Urinary bladder (tissue), 4 donors: ENCODE measurements around the gene SP140. TPM values are rescaled to one million over a fixed set of nuclear protein-coding genes. Genes with fewer than 3 reads are reported as not detected.
A peak's percentile ranks its signal among the peaks of the same experiment; 100 is the strongest.
"Not testable (repeated sequence)": the region's sequence is repeated elsewhere in the genome, so short reads cannot be mapped to it uniquely, and the experiment has no call there.

Experiments used
- DNase-seq: peaks from one replicate; pipeline ENCODE4 v3.0.0-alpha.2; 2015; ENCODE audit errors: extremely low spot score
- H3K27ac ChIP-seq: one replicate; pipeline ENCODE4 v1.5.1; 2013; ENCODE audit warnings: low read depth, mild to moderate bottlenecking, moderate library complexity
- H3K36me3 ChIP-seq: one replicate; pipeline ENCODE4 v1.6.1; 2013; ENCODE audit warnings: mild to moderate bottlenecking, moderate library complexity; ENCODE audit not compliant: insufficient read depth
- H3K4me1 ChIP-seq: one replicate; pipeline ENCODE4 v1.6.1; 2013; ENCODE audit warnings: mild to moderate bottlenecking, moderate library complexity; ENCODE audit not compliant: insufficient read depth
- H3K4me3 ChIP-seq: one replicate; pipeline ENCODE4 v1.5.1; 2013; ENCODE audit warnings: low read depth, low read length
- WGBS: extraction: QIAGEN DNeasy Blood & Tissue Kit; methylation state at CpG from one replicate; pipeline ENCODE4 v1.1.7; 2013; 5-methylcytosine and 5-hydroxymethylcytosine counted together
- polyA plus RNA-seq: library from polyadenylated mRNA; stranded (reverse); fragments of 200-250 nt; gene quantifications from one replicate; pipeline ENCODE4 v1.2.3, GENCODE V29; 2013
- total RNA-seq: library from RNA; depleted of rRNA; stranded (reverse); fragments of >200 nt; gene quantifications from one replicate; pipeline ENCODE4 v1.2.3, GENCODE V29; 2014
- donor health status: healthy with polysubstance abuse.
- donor health status: healthy.

SP140 gene
- total and polyA plus RNA-seq, 2 donors = 1.0 to 1.8 TPM

GRCh38 chr2:230217424-230217823 lies 8.1 kb upstream of the SP140 start:
- no peak overlapping the region for H3K27ac ChIP-seq
- H3K36me3 ChIP-seq = no peaks in the 10 kb centered on the region
- WGBS = 86% methylated on average over 3 of the region's 3 CpGs
- H3K4me1 ChIP-seq = no peaks in the 10 kb centered on the region
- no peak for DNase-seq
- no peak overlapping the region for H3K4me3 ChIP-seq

GRCh38 chr2:230218421-230218820 lies 7.1 kb upstream of the SP140 start:
- Histone ChIP-seq H3K4me3 (no peak overlapping the region), H3K27ac (no peak overlapping the region), H3K4me1 (no peaks in the 10 kb centered on the region), H3K36me3 (no peaks in the 10 kb centered on the region)
- 49% methylated on average over 2 of the region's 2 CpGs for WGBS
- DNase-seq = no peak

GRCh38 chr2:230219419-230220331 lies 5.9 kb upstream of the SP140 start, which contains the start of gene SP110:
Gene SP110, minus strand, starts transcription at chr2:230219984. Its CDS starts 3,057 bp downstream, at chr2:230216927.
- H3K27ac ChIP-seq = peak within 1 kb of the TSS; percentile 69
- peak; percentile 80 for DNase-seq
- under 1% methylated on average over 19 of the region's 19 CpGs for WGBS

GRCh38 chr2:230220347-230220969 lies 5.1 kb upstream of the SP140 start:
- Histone ChIP-seq H3K4me3 (peak overlapping the region; percentile 80), H3K4me1 (no peaks in the 10 kb centered on the region), H3K27ac (peak overlapping the region; percentile 69), H3K36me3 (no peaks in the 10 kb centered on the region)
- no peak for DNase-seq
- 96% methylated on average over 1 of the region's 1 CpG for WGBS

More at GRCh38 chr2:230219419-230220331, 5.9 kb upstream of the SP140 start, which contains the start of gene SP110:
- Histone ChIP-seq H3K4me3 (peak within 1 kb of the TSS; percentile 80), H3K36me3 (no peaks in the 10 kb centered on the region), H3K4me1 (no peaks in the 10 kb centered on the region)

GRCh38 chr2:230221493-230221892 lies 4.0 kb upstream of the SP140 start:
- DNase-seq = no peak
- H3K36me3 ChIP-seq = no peaks in the 10 kb centered on the region
- WGBS = 97% methylated on average over 4 of the region's 4 CpGs
- no peak overlapping the region for H3K27ac ChIP-seq
- no peak overlapping the region for H3K4me3 ChIP-seq
- H3K4me1 ChIP-seq = no peaks in the 10 kb centered on the region

- H3K27ac ChIP-seq, DNase-seq, H3K36me3 ChIP-seq, H3K4me1 ChIP-seq, H3K4me3 ChIP-seq: not testable (repeated sequence)
- WGBS = 87% methylated on average over 4 of the region's 4 CpGs
Measured at GRCh38 chr2:230222829-230223228, 2.7 kb upstream of the SP140 start.

- H3K27ac ChIP-seq = no peak overlapping the region
- no peaks in the 10 kb centered on the region for H3K36me3 ChIP-seq
- no peak overlapping the region for H3K4me3 ChIP-seq
- no peak for DNase-seq
- no peaks in the 10 kb centered on the region for H3K4me1 ChIP-seq
Measured at GRCh38 chr2:230224458-230224857, 1.1 kb upstream of the SP140 start.

GRCh38 chr2:230226051-230226551 lies 565 bp downstream of the SP140 start:
- Histone ChIP-seq H3K36me3 (no peaks in the 10 kb centered on the region), H3K4me1 (no peaks in the 10 kb centered on the region), H3K4me3 (no peak overlapping the region), H3K27ac (no peak overlapping the region)
- no peak for DNase-seq
- 89% methylated on average over 4 of the region's 4 CpGs for WGBS

- H3K27ac ChIP-seq = no peak overlapping the region
- no peak for DNase-seq
- H3K4me1 ChIP-seq = no peaks in the 10 kb centered on the region
- H3K4me3 ChIP-seq = no peak overlapping the region
- 90% methylated on average over 3 of the region's 3 CpGs for WGBS
- H3K36me3 ChIP-seq = no peaks in the 10 kb centered on the region
Measured at GRCh38 chr2:230227216-230227615, 1.7 kb downstream of the SP140 start.

GRCh38 chr2:230230087-230230486 lies 4.6 kb downstream of the SP140 start:
- WGBS = 85% methylated on average over 3 of the region's 3 CpGs
- Histone ChIP-seq H3K4me1 (no peaks in the 10 kb centered on the region), H3K36me3 (no peaks in the 10 kb centered on the region), H3K27ac (no peak overlapping the region), H3K4me3 (no peak overlapping the region)
- no peak for DNase-seq

GRCh38 chr2:230230496-230231200 lies 5.1 kb downstream of the SP140 start:
- no peak overlapping the region for H3K27ac ChIP-seq
- no peak for DNase-seq
- no peaks in the 10 kb centered on the region for H3K4me1 ChIP-seq
- WGBS = 91% methylated on average over 2 of the region's 2 CpGs
- H3K4me3 ChIP-seq = no peak overlapping the region
- no peaks in the 10 kb centered on the region for H3K36me3 ChIP-seq

- DNase-seq = no peak
Measured at GRCh38 chr2:230231251-230231650, 5.7 kb downstream of the SP140 start.

GRCh38 chr2:230234122-230234722 lies 8.7 kb downstream of the SP140 start:
- WGBS = 78% methylated on average over 3 of the region's 3 CpGs
- no peak for DNase-seq
- no peaks in the 10 kb centered on the region for H3K36me3 ChIP-seq

More at GRCh38 chr2:230231251-230231650, 5.7 kb downstream of the SP140 start:
- no peak overlapping the region for H3K27ac ChIP-seq
- no peaks in the 10 kb centered on the region for H3K36me3 ChIP-seq
- no peaks in the 10 kb centered on the region for H3K4me1 ChIP-seq
- H3K4me3 ChIP-seq = no peak overlapping the region
- 65% methylated on average over 3 of the region's 3 CpGs for WGBS

More at GRCh38 chr2:230234122-230234722, 8.7 kb downstream of the SP140 start:
- no peak overlapping the region for H3K4me3 ChIP-seq
- H3K27ac ChIP-seq = no peak overlapping the region
- no peaks in the 10 kb centered on the region for H3K4me1 ChIP-seq
